Measurements from ENCODE around the gene TNFAIP2. TPM values are rescaled to one million over a fixed set of nuclear protein-coding genes. Genes with fewer than 3 reads are reported as not detected.

The TNFAIP2 gene
- polyA plus RNA-seq, 3 donors = 24.6 to 405 (median 266) TPM

Other genes starting within 250 kb of the TNFAIP2 start
- 10 to 100 TPM in 1 of 3 donors, 1 to 10 TPM in 2; 1.5 to 12.3 (median 2.0) TPM for gene AMN, start 200.8 kb upstream of the TNFAIP2 start, polyA plus RNA-seq
- gene CDC42BPB, start 65.9 kb upstream of the TNFAIP2 start, polyA plus RNA-seq = 10 to 100 TPM; 22.8 to 53.5 (median 39.0) TPM
- gene LBHD2, start 39.3 kb upstream of the TNFAIP2 start, polyA plus RNA-seq = 1 to 10 TPM in 2 of 3 donors, under 1 TPM in 1; 0.09 to 3.6 (median 1.2) TPM
- gene EXOC3L4, start 28.7 kb upstream of the TNFAIP2 start, polyA plus RNA-seq = 1 to 10 TPM; 1.7 to 4.5 (median 1.7) TPM
- 100 to 1,000 TPM in 1 of 3 donors, 10 to 100 TPM in 2; 48.7 to 156 (median 99.1) TPM for gene EIF5, start 210.8 kb downstream of the TNFAIP2 start, polyA plus RNA-seq

Measured in adipose tissue (tissue), 3 donors.